Loucy (cell line): Measurements from ENCODE around the gene TBC1D1.

Experiments used
- H2AFZ ChIP-seq: fragments of 200-600 bp; sonication (generic); 2 replicates; pipeline ENCODE4 v1.6.0; 2016; ENCODE audit warnings: antibody characterized with exemption, mild to moderate bottlenecking, low read length, moderate library complexity
- H3F3A ChIP-seq: fragments of 200-600 bp; 2 replicates; pipeline ENCODE4 v1.6.0; 2016; ENCODE audit warnings: antibody characterized with exemption, low read depth, mild to moderate bottlenecking
- H3K27me3 ChIP-seq: fragments of 200-600 bp; sonication (generic); 2 replicates; pipeline ENCODE4 v1.6.1; 2014; ENCODE audit warnings: low read length, mild to moderate bottlenecking; ENCODE audit not compliant: insufficient read depth, poor library complexity, severe bottlenecking
- H3K36me3 ChIP-seq: fragments of 200-600 bp; sonication (generic); 2 replicates; pipeline ENCODE4 v1.6.1; 2016; ENCODE audit warnings: low read length; ENCODE audit not compliant: insufficient read depth
- H3K4me1 ChIP-seq: fragments of 200-600 bp; sonication (generic); 2 replicates; pipeline ENCODE4 v1.5.1; 2014; ENCODE audit warnings: low read length, mild to moderate bottlenecking; ENCODE audit not compliant: insufficient read depth, poor library complexity, severe bottlenecking
- H3K4me2 ChIP-seq: fragments of 200-600 bp; sonication (generic); 2 replicates; pipeline ENCODE4 v1.6.0; 2014; ENCODE audit warnings: antibody characterized with exemption, low read length, low read depth, mild to moderate bottlenecking; ENCODE audit not compliant: poor library complexity, severe bottlenecking
- H3K4me3 ChIP-seq: fragments of 200-600 bp; sonication (generic); 2 replicates; pipeline ENCODE4 v1.5.1; 2014; ENCODE audit warnings: low read length, mild to moderate bottlenecking, mixed read lengths; ENCODE audit not compliant: poor library complexity, severe bottlenecking
- H3K79me2 ChIP-seq: fragments of 200-600 bp; sonication (generic); 2 replicates; pipeline ENCODE4 v1.6.1; 2014; ENCODE audit warnings: low read length; ENCODE audit not compliant: insufficient read depth
- H3K9ac ChIP-seq: fragments of 200-600 bp; sonication (generic); 2 replicates; pipeline ENCODE4 v1.6.0; 2014; ENCODE audit warnings: mild to moderate bottlenecking, low read depth, low read length, moderate library complexity; ENCODE audit not compliant: poor library complexity, severe bottlenecking
- H3K9me2 ChIP-seq: fragments of 200-600 bp; sonication (generic); replicated peaks from 2 replicates; pipeline ENCODE4 v1.6.1; 2016; ENCODE audit warnings: low read depth, low read length, mixed read lengths
- H3K9me3 ChIP-seq: fragments of 200-600 bp; sonication (generic); 2 replicates; pipeline ENCODE4 v1.6.1; 2014; ENCODE audit warnings: mild to moderate bottlenecking, antibody characterized with exemption, low read length, low read depth; ENCODE audit not compliant: insufficient read depth
- H4K20me1 ChIP-seq: fragments of 200-600 bp; sonication (generic); 2 replicates; pipeline ENCODE4 v1.6.0; 2014; ENCODE audit warnings: antibody characterized with exemption, low read length, mild to moderate bottlenecking; ENCODE audit not compliant: insufficient read depth, poor library complexity, severe bottlenecking
- CTCF ChIP-seq: fragments of 200-600 bp; sonication (generic); conservative IDR thresholded peaks from 2 replicates; pipeline ENCODE4 v1.5.1; 2014; ENCODE audit warnings: mild to moderate bottlenecking, antibody characterized with exemption, low read length
- EZH2phosphoT487 ChIP-seq: fragments of 200-600 bp; IDR thresholded peaks from 2 replicates; pipeline ENCODE4 v1.6.1; 2018; ENCODE audit warnings: antibody characterized with exemption, mild to moderate bottlenecking, moderate library complexity, borderline replicate concordance

The TBC1D1 gene

DNA sequence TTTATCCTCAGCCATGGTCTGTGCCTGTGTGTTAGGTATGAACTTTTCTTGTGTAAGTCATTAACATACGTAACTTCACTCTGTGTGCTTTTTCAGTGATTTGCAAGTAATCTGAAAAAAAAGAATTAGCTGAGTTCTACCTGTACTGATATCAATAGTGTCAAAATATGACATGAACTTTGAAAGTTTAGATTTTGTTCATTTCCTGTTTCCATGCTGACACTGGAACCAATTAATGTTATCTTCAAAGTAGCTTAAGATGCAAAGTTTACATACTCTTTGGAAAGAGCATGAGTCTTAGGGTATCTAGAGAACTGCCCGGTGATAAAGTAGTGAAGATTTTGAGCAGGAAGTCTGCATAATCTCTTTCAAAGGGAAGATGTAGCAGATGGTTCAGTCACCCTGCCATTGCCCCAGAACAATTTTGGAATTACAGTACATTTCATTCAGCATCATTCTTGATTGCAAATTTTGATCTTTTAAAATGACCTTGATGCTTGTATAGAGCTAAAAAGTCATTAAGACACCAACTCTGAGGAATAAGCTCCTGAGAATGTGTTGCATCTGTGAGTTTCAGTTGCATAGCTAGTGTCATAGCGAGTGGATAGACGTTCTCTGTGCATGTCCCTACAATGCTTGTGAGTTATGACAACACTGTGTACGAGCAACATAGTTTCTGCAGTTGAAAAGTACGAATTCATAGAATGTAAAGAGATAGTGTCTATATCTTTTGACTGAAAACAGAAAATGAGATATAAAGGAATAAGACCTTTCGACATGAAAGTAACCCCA is 199.8 kb downstream of the TBC1D1 start:
- Histone ChIP-seq H2AFZ (no peak overlapping the region), H3K27me3 (no peaks in the 10 kb centered on the region), H3K9me2 (no peaks in the 10 kb centered on the region), H4K20me1 (no peaks in the 10 kb centered on the region), H3K9ac (no peak overlapping the region), H3K4me1 (no peaks in the 10 kb centered on the region), H3F3A (no peaks in the 10 kb centered on the region), H3K36me3 (peaks cover 30% of the 10 kb centered on the region; the same call in 1 of the 2 replicates), H3K79me2 (no peaks in the 10 kb centered on the region), H3K4me3 (no peak overlapping the region), H3K9me3 (no peaks in the 10 kb centered on the region), H3K4me2 (no peak overlapping the region)
- TF ChIP-seq CTCF (no peak), EZH2phosphoT487 (no peak)

DNA sequence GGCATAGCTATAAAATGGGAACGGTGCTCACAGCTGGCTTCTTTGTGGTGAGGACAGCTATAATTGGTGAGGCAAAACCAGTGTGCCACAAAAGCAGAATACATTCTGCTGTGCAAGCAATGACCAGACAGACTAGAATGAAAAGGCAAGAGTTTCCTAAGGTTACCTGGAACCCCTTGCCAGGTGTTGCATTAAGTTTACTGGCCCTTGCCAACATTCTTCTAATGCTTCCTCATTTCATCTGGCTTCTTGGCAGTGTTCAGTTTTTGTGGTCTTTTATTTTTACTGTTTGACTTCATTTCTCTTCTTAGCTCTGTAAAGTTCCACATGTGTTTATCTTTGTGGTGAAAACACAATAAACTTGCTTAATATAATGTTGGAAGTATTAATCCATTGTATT is 200.8 kb downstream of the TBC1D1 start:
- no peak overlapping the region for H3K9ac ChIP-seq
- no peaks in the 10 kb centered on the region for H3K9me3 ChIP-seq
- H3K4me2 ChIP-seq: no peak overlapping the region
- no peak overlapping the region for H3K4me3 ChIP-seq
- no peaks in the 10 kb centered on the region for H3K27me3 ChIP-seq
- H2AFZ ChIP-seq: no peak overlapping the region
- no peaks in the 10 kb centered on the region for H3K79me2 ChIP-seq
- TF ChIP-seq EZH2phosphoT487: no peak
- no peak for TF ChIP-seq CTCF
- no peaks in the 10 kb centered on the region for H3K4me1 ChIP-seq
- no peaks in the 10 kb centered on the region for H3F3A ChIP-seq
- peaks cover 37% of the 10 kb centered on the region; the same call in 1 of the 2 replicates for H3K36me3 ChIP-seq
- H4K20me1 ChIP-seq: no peaks in the 10 kb centered on the region
- no peaks in the 10 kb centered on the region for H3K9me2 ChIP-seq

DNA sequence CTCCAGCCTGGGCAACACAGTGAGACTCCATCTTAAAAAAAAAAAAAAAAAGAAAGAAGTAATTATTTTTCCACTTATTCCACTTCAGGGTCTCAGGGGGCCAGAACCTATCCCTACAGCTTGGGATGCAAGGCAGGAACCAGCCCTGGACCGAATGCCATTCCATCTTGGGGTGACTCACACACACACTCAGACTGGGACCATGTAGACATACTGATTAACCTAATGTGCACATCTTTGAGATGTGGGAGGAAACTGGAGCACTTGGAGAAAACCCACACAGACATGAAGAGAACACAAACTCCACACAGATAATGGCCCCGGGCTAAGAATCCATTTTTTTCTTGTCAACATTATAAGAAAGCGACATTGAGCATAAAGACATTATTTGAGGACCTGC is 201.8 kb downstream of the TBC1D1 start:
- no peaks in the 10 kb centered on the region for H3K4me1 ChIP-seq
- no peak overlapping the region for H3K4me3 ChIP-seq
- no peaks in the 10 kb centered on the region for H3K79me2 ChIP-seq
- no peaks in the 10 kb centered on the region for H3K27me3 ChIP-seq
- no peaks in the 10 kb centered on the region for H4K20me1 ChIP-seq
- H3K9me2 ChIP-seq: no peaks in the 10 kb centered on the region
- H3K4me2 ChIP-seq: no peak overlapping the region
- TF ChIP-seq EZH2phosphoT487: no peak
- H3K36me3 ChIP-seq: peaks cover 37% of the 10 kb centered on the region; the same call in 1 of the 2 replicates
- no peak overlapping the region for H3K9ac ChIP-seq
- no peak overlapping the region for H2AFZ ChIP-seq
- no peaks in the 10 kb centered on the region for H3K9me3 ChIP-seq
- no peaks in the 10 kb centered on the region for H3F3A ChIP-seq

DNA sequence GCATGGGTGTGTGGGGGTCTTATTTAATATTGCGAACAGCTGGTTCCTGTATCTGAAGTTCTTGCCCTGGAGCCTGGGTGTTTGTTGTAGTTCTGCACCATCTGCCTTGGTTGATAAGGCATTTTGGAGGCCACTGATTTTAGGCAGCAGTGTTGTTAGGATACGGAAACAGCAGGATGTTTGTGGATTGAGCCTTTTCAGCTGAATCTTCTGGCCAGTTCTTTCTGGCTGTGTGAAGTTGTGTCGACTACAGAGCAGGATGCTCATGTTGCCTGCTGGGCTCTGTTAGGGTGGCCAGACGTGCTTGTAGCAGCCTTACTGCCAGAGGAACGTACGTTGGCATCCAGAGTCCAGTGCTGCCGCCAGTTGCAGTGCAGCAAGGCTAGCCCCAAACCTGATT is 203.5 kb downstream of the TBC1D1 start:
- Histone ChIP-seq H3K4me1 (no peaks in the 10 kb centered on the region), H3K9ac (no peak overlapping the region), H2AFZ (no peak overlapping the region), H3K9me3 (no peaks in the 10 kb centered on the region), H3K79me2 (no peaks in the 10 kb centered on the region), H3K9me2 (no peaks in the 10 kb centered on the region), H3K4me2 (no peak overlapping the region), H3K36me3 (peaks cover 49% of the 10 kb centered on the region; the same call in 1 of the 2 replicates), H3K27me3 (no peaks in the 10 kb centered on the region), H3F3A (no peaks in the 10 kb centered on the region), H4K20me1 (no peaks in the 10 kb centered on the region), H3K4me3 (no peak overlapping the region)
- TF ChIP-seq EZH2phosphoT487 (no peak), CTCF (no peak)
